ENCODE measurements around the gene CDK13.
"Not testable (repeated sequence)": the region's sequence is repeated elsewhere in the genome, so short reads cannot be mapped to it uniquely, and the experiment has no call there.

GRCh38 chr7:40148247-40148580, 198.2 kb downstream of the CDK13 start:
- TF ChIP-seq, protein P1, sequence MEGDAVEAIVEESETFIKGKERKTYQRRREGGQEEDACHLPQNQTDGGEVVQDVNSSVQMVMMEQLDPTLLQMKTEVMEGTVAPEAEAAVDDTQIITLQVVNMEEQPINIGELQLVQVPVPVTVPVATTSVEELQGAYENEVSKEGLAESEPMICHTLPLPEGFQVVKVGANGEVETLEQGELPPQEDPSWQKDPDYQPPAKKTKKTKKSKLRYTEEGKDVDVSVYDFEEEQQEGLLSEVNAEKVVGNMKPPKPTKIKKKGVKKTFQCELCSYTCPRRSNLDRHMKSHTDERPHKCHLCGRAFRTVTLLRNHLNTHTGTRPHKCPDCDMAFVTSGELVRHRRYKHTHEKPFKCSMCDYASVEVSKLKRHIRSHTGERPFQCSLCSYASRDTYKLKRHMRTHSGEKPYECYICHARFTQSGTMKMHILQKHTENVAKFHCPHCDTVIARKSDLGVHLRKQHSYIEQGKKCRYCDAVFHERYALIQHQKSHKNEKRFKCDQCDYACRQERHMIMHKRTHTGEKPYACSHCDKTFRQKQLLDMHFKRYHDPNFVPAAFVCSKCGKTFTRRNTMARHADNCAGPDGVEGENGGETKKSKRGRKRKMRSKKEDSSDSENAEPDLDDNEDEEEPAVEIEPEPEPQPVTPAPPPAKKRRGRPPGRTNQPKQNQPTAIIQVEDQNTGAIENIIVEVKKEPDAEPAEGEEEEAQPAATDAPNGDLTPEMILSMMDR (IDR thresholded peaks at IDR 0.05): not testable (repeated sequence)
- TF ChIP-seq POLR2A (IDR thresholded peaks at IDR 0.05): not testable (repeated sequence)

Data from vagina (tissue), 2 donors.